SH-SY5Y (cell line): ENCODE measurements around the gene OAT.

Source experiments
- GATA2 ChIP-seq: IDR thresholded peaks from 2 replicates; pipeline ENCODE4 v1.6.1; 2011; ENCODE audit warnings: mild to moderate bottlenecking, low read depth, low read length
- GATA3 ChIP-seq: IDR thresholded peaks from 2 replicates; pipeline ENCODE4 v1.6.1; 2011; ENCODE audit warnings: low read depth, mild to moderate bottlenecking, low read length, moderate library complexity

DNA sequence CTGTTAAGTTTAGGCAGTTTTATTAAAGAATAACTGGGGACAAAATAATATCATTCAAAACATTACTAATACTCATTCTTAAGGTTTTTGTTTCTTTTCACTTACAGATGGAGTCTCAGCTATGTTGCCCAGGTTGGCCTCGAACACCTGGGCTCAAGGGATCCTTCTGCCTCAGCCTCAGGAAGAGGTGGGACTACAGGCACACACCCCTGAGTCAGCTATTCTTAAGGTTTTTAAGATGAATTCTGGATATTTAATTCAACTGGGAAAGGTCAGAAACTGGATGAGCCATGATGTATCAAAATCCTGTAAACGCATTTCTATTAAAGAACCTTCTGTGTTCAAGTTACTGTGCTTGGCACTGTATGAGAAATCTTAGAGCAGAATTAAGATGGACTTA lies 3.5 kb downstream of the OAT start:
- no peak for TF ChIP-seq GATA3
- no peak for TF ChIP-seq GATA2
